H1 (cell line): ENCODE measurements around the gene ZFAND5. TPM values are rescaled to one million over a fixed set of nuclear protein-coding genes. Genes with fewer than 3 reads are reported as not detected.

Experiments used
- CTCF ChIA-PET: fragments of 300-600 bp; sonication (Branson Sonifier 250); formaldehyde crosslinking; loops from one replicate; lab custom pipeline; 2021; ENCODE audit not compliant: partially characterized antibody; lab: Charles Lee
- POLR2A ChIA-PET: fragments of 300-600 bp; sonication (Branson Sonifier 250); formaldehyde crosslinking; loops from one replicate; lab custom pipeline; 2021; ENCODE audit warnings: inconsistent platforms; ENCODE audit not compliant: partially characterized antibody; lab: Charles Lee
- DNase-seq, 2 experiments: peaks; one replicate each; pipeline versions ENCODE4 v3.0.0 to v3.0.0-alpha.2; 2010 to 2022; ENCODE audit warnings: low spot score in 2 of 2, low read depth in 1 of 2, mixed read lengths in 1 of 2
- FAIRE-seq: peaks from 2 replicates; lab custom pipeline; 2011; peaks lifted over from hg19 to GRCh38; lab: Jason Lieb, UNC
- H2AFZ ChIP-seq: 2 replicates; pipeline ENCODE4 v1.8.1; 2012; ENCODE audit warnings: low read length, inconsistent platforms
- H2AK5ac ChIP-seq: 2 replicates; pipeline ENCODE4 v1.6.1; 2013; ENCODE audit warnings: low read depth, low read length
- H2BK120ac ChIP-seq: replicated peaks from 2 replicates; pipeline ENCODE3; 2013; ENCODE audit warnings: low read depth, low read length, inconsistent platforms
- H2BK12ac ChIP-seq: 2 replicates; pipeline ENCODE4 v1.6.1; 2013; ENCODE audit warnings: low read depth, low read length
- H2BK15ac ChIP-seq: 2 replicates; pipeline ENCODE4 v1.6.1; 2013; ENCODE audit warnings: low read length
- H2BK20ac ChIP-seq: 2 replicates; pipeline ENCODE4 v1.6.1; 2013; ENCODE audit warnings: low read length
- H2BK5ac ChIP-seq: 2 replicates; pipeline ENCODE4 v1.6.1; 2013; ENCODE audit warnings: low read depth, low read length
- H3K14ac ChIP-seq: 2 replicates; pipeline ENCODE4 v1.6.1; 2013; ENCODE audit warnings: inconsistent platforms; ENCODE audit not compliant: insufficient read length
- H3K18ac ChIP-seq: 2 replicates; pipeline ENCODE4 v1.6.1; 2013; ENCODE audit warnings: low read length; ENCODE audit errors: extremely low read depth
- H3K23ac ChIP-seq: 2 replicates; pipeline ENCODE4 v1.6.1; 2013; ENCODE audit warnings: inconsistent platforms; ENCODE audit not compliant: insufficient read length
- H3K23me2 ChIP-seq: 2 replicates; pipeline ENCODE4 v1.6.1; 2013; ENCODE audit warnings: low read depth, low read length
- H3K27ac ChIP-seq: 2 replicates; pipeline ENCODE4 v1.6.1; 2011; ENCODE audit warnings: low read depth, low read length, inconsistent platforms
- H3K27me3 ChIP-seq, 4 experiments: replicated peaks in 1 of 4; 1 replicate in 1 of 4; 2 replicates in 3 of 4; pipeline versions ENCODE4 v1.6.1 to v1.8.1; 2011 to 2013; ENCODE audit warnings: low read length in 3 of 4, mild to moderate bottlenecking in 3 of 4, inconsistent platforms in 2 of 4, mixed read lengths in 2 of 4, moderate library complexity in 1 of 4; ENCODE audit not compliant: control insufficient read depth in 3 of 4, insufficient read depth in 3 of 4; ENCODE audit errors: extremely low read depth in 1 of 4
- H3K36me3 ChIP-seq, 4 experiments: 2 replicates each; pipeline versions ENCODE4 v1.6.1 to v1.8.1; 2011 to 2013; ENCODE audit warnings: mild to moderate bottlenecking in 4 of 4, low read length in 3 of 4, moderate library complexity in 2 of 4, control low read depth in 1 of 4, inconsistent platforms in 1 of 4; ENCODE audit not compliant: insufficient read depth in 4 of 4, control insufficient read depth in 2 of 4
- H3K4ac ChIP-seq: replicated peaks from 2 replicates; pipeline ENCODE3; 2013; ENCODE audit warnings: low read length, low read depth, mixed read lengths, inconsistent platforms; ENCODE audit not compliant: insufficient read length
- H3K4me1 ChIP-seq, 4 experiments: replicated peaks in 1 of 4; 1 replicate in 1 of 4; 2 replicates in 3 of 4; pipeline versions ENCODE4 v1.6.1 to v1.8.1; 2011 to 2013; ENCODE audit warnings: low read length in 3 of 4, inconsistent platforms in 2 of 4, mixed read lengths in 1 of 4; ENCODE audit not compliant: insufficient read depth in 4 of 4, control insufficient read depth in 3 of 4
- H3K4me2 ChIP-seq, 2 experiments: 2 replicates each; pipeline versions ENCODE4 v1.6.1 to v1.8.1; 2011 to 2013; ENCODE audit warnings: low read depth in 2 of 2, low read length in 2 of 2, control low read depth in 1 of 2, inconsistent platforms in 1 of 2, mild to moderate bottlenecking in 1 of 2; ENCODE audit not compliant: insufficient read depth in 1 of 2
- H3K4me3 ChIP-seq, 4 experiments: fragments of 200-600, 300-600 bp in 1 of 4; sonication (generic), shearing (Covaris generic), sonication (Bioruptor Twin) in 1 of 4; 2 replicates each; pipeline versions ENCODE4 v1.5.1 to v1.8.1; 2011 to 2016; ENCODE audit warnings: low read length in 4 of 4, low read depth in 3 of 4, control low read depth in 2 of 4, inconsistent platforms in 2 of 4, mild to moderate bottlenecking in 2 of 4, mixed read lengths in 1 of 4, moderate library complexity in 1 of 4; ENCODE audit not compliant: insufficient read depth in 2 of 4; ENCODE audit errors: extremely low read depth in 1 of 4
- H3K56ac ChIP-seq: replicated peaks from 2 replicates; pipeline ENCODE3; 2013; ENCODE audit warnings: low read depth, mild to moderate bottlenecking, mixed read lengths, low read length, inconsistent platforms; ENCODE audit not compliant: insufficient read length
- H3K79me1 ChIP-seq: 2 replicates; pipeline ENCODE4 v1.6.1; 2013; ENCODE audit warnings: low read depth, low read length, control low read depth
- H3K79me2 ChIP-seq, 2 experiments: 2 replicates each; pipeline versions ENCODE4 v1.6.1 to v1.8.1; 2012 to 2013; ENCODE audit warnings: low read length in 2 of 2, mild to moderate bottlenecking in 2 of 2, inconsistent platforms in 1 of 2; ENCODE audit not compliant: insufficient read depth in 2 of 2, control insufficient read depth in 1 of 2
- H3K9ac ChIP-seq, 4 experiments: replicated peaks in 1 of 4; 1 replicate in 1 of 4; 2 replicates in 3 of 4; pipeline versions ENCODE4 v1.6.1 to v1.8.1; 2011 to 2013; ENCODE audit warnings: low read depth in 3 of 4, low read length in 3 of 4, control low read depth in 2 of 4, mild to moderate bottlenecking in 2 of 4, moderate library complexity in 2 of 4, inconsistent platforms in 1 of 4; ENCODE audit errors: extremely low read depth in 1 of 4
- H3K9me3 ChIP-seq, 2 experiments: 2 replicates each; pipeline versions ENCODE4 v1.6.1 to v1.8.1; 2012 to 2013; ENCODE audit warnings: mild to moderate bottlenecking in 2 of 2, moderate library complexity in 2 of 2, control low read depth in 1 of 2, inconsistent platforms in 1 of 2, low read depth in 1 of 2, low read length in 1 of 2, mixed read lengths in 1 of 2; ENCODE audit not compliant: insufficient read depth in 2 of 2
- H4K20me1 ChIP-seq, 2 experiments: replicated peaks in 1 of 2; 2 replicates each; pipeline versions ENCODE3 to v1.8.1; 2011 to 2013; ENCODE audit warnings: inconsistent platforms in 2 of 2, low read length in 2 of 2, mild to moderate bottlenecking in 1 of 2; ENCODE audit not compliant: insufficient read depth in 2 of 2, control insufficient read depth in 1 of 2
- H4K5ac ChIP-seq: 2 replicates; pipeline ENCODE4 v1.6.1; 2013; ENCODE audit warnings: low read length, low read depth, mixed read lengths, inconsistent platforms; ENCODE audit not compliant: insufficient read length
- H4K8ac ChIP-seq: 2 replicates; pipeline ENCODE4 v1.8.0; 2013; ENCODE audit warnings: mild to moderate bottlenecking, moderate library complexity, low read length, inconsistent platforms; ENCODE audit not compliant: insufficient read depth; ENCODE audit errors: extremely low read depth
- H4K91ac ChIP-seq: replicated peaks from 2 replicates; pipeline ENCODE3; 2013; ENCODE audit warnings: low read length, mixed read lengths, inconsistent platforms; ENCODE audit not compliant: insufficient read length
- BACH1 ChIP-seq: IDR thresholded peaks from 2 replicates; pipeline ENCODE4 v1.6.1; 2012; ENCODE audit warnings: low read length, improper control_type of control experiment
- CTCF ChIP-seq, 3 experiments: IDR thresholded peaks; 1 replicate in 2 of 3; 2 replicates in 1 of 3; pipeline versions ENCODE4 v1.5.1 to v1.6.1; 2011; ENCODE audit warnings: low read length in 3 of 3, mild to moderate bottlenecking in 3 of 3, inconsistent platforms in 2 of 3, low read depth in 1 of 3, moderate library complexity in 1 of 3; ENCODE audit not compliant: insufficient read depth in 1 of 3; ENCODE audit errors: control extremely low read depth in 1 of 3
- E2F6 ChIP-seq: IDR thresholded peaks from 2 replicates; pipeline ENCODE4 v1.6.1; 2012; ENCODE audit warnings: inconsistent platforms
- KDM4A ChIP-seq: IDR thresholded peaks from one replicate; pipeline ENCODE4 v1.7.1; 2012; ENCODE audit warnings: low read depth, mild to moderate bottlenecking, moderate library complexity, low read length, inconsistent platforms; ENCODE audit not compliant: severe bottlenecking
- POLR2A ChIP-seq, 2 experiments: IDR thresholded peaks; 1 replicate in 1 of 2; 2 replicates in 1 of 2; pipeline ENCODE4 v1.6.1; 2011; ENCODE audit warnings: low read depth in 2 of 2, low read length in 2 of 2, mild to moderate bottlenecking in 2 of 2; ENCODE audit errors: control extremely low read depth in 1 of 2
- RNF2 ChIP-seq: fragments of 200-900, 300-1000 bp; sonication (generic); IDR thresholded peaks from 2 replicates; pipeline ENCODE4 v1.7.1; 2016; ENCODE audit warnings: borderline replicate concordance, low read depth, mild to moderate bottlenecking, antibody characterized with exemption, low read length; ENCODE audit not compliant: poor library complexity, severe bottlenecking; ENCODE audit errors: missing control alignments
- RXRA ChIP-seq: IDR thresholded peaks from 2 replicates; pipeline ENCODE4 v1.6.1; 2011; ENCODE audit warnings: low read depth, mild to moderate bottlenecking, low read length, moderate library complexity; ENCODE audit not compliant: insufficient read depth
- SIRT6 ChIP-seq: IDR thresholded peaks from one replicate; pipeline ENCODE4 v1.7.1; 2012; ENCODE audit warnings: low read length, inconsistent platforms
- SIX5 ChIP-seq: IDR thresholded peaks from 2 replicates; pipeline ENCODE4 v1.6.1; 2011; ENCODE audit warnings: mild to moderate bottlenecking, low read depth, low read length
- TAF7 ChIP-seq: optimal IDR thresholded peaks from 2 replicates; pipeline ENCODE3; 2011; ENCODE audit warnings: low read depth, mild to moderate bottlenecking, inconsistent platforms, low read length, moderate library complexity, borderline replicate concordance
- WGBS, 2 experiments: shearing (Covaris generic) in 1 of 2; methylation state at CpG; one replicate each; pipeline versions ENCODE4 v1.1.6 to v1.1.7; 2013 to 2015; ENCODE audit warnings: low lambda C conversion rate in 2 of 2, mixed read lengths in 2 of 2, inconsistent platforms in 1 of 2, low coverage in 1 of 2, missing lambda C conversion rate in 1 of 2; ENCODE audit not compliant: insufficient replicate concordance in 2 of 2, insufficient coverage in 1 of 2, insufficient read length in 1 of 2; ENCODE audit errors: extremely low coverage in 1 of 2, missing lambda C conversion rate in 1 of 2; 5-methylcytosine and 5-hydroxymethylcytosine counted together
- polyA plus RNA-seq, 7 experiments: library from polyadenylated mRNA; depleted of rRNA in 3 of 7; stranded (reverse) in 5 of 7; unstranded in 2 of 7; fragments of >200 nt in 5 of 7; fragments of 200-250 nt in 2 of 7; gene quantifications; 1 replicate in 5 of 7; 2 replicates in 1 of 7; 4 replicates in 1 of 7; pipeline versions ENCODE4 v1.2.1 to v1.2.3, GENCODE V29; 2011 to 2013; ENCODE audit warnings: missing spikeins in 2 of 7, mixed read lengths in 2 of 7
- total RNA-seq: library from RNA; stranded (reverse); fragmentation: NEBNext Ultra II Directional; extraction: Animal tissue kit (Norgen Biotek cat#: 25700); gene quantifications from 2 replicates; pipeline ENCODE4 v1.2.1, GENCODE V29; 2021

ZFAND5 gene
- total and polyA plus RNA-seq, 2 of the 8 experiments (the other 6 are each of a cell fraction or from before 2014, with no cell fraction given), result 76.7 to 225 TPM

- ChIA-PET CTCF (interaction anchor here (0.6 kb wide), 2 partner anchors 126 to 142 kb away, joined by 3 read pairs; no protein-coding TSS in a partner anchor), POLR2A (interaction anchor here (0.6 kb wide), 1 partner anchor 9 kb away, joined by 3 read pairs; no protein-coding TSS in a partner anchor)
- H2AK5ac ChIP-seq, result no peak overlapping the region
- no peak overlapping the region for H3K4me3 ChIP-seq
- H3K36me3 ChIP-seq, result no peaks in the 10 kb centered on the region
- H3K56ac ChIP-seq, result no peak overlapping the region
- no peaks in the 10 kb centered on the region for H4K20me1 ChIP-seq
- H4K5ac ChIP-seq, result no peak overlapping the region
- H3K79me1 ChIP-seq, result no peaks in the 10 kb centered on the region
- H2BK12ac ChIP-seq, result no peak overlapping the region
- H3K4me2 ChIP-seq, result no peak overlapping the region
- 87% methylated on average over 1 of the region's 1 CpG; no CpG with 5 or more reads in 1 of the 2 experiments for WGBS, 2 experiments
- FAIRE-seq, result no peak
- no peak overlapping the region for H2BK15ac ChIP-seq
- no peak overlapping the region for H4K91ac ChIP-seq
- H3K4ac ChIP-seq, result peak overlapping the region; percentile 53
- H3K9ac ChIP-seq, result no peak overlapping the region
- no peaks in the 10 kb centered on the region for H3K4me1 ChIP-seq
- peaks cover 0 to 3% of the 10 kb centered on the region in 2 experiments; a peak in 1 of 4 replicates for H3K9me3 ChIP-seq
- no peak for DNase-seq
- H3K27ac ChIP-seq, result no peak overlapping the region
- H4K8ac ChIP-seq, result no peak overlapping the region
- no peak overlapping the region for H2BK120ac ChIP-seq
- H2BK5ac ChIP-seq, result no peak overlapping the region
- H3K23ac ChIP-seq, result no peak overlapping the region
- TF ChIP-seq KDM4A, result no peak
- TF ChIP-seq TAF7, result no peak
- no peak for TF ChIP-seq CTCF (IDR thresholded peaks at IDR 0.05; ENCODE audit: control extremely low read depth in 1 of 3, insufficient read depth in 1 of 3, low read depth in 1 of 3, low read length in 3 of 3)
- no peak for TF ChIP-seq SIRT6
- TF ChIP-seq BACH1, result no peak
- no peak for TF ChIP-seq RXRA
- TF ChIP-seq E2F6, result no peak
- TF ChIP-seq RNF2, result no peak
- TF ChIP-seq SIX5, result no peak
- no peak for TF ChIP-seq POLR2A (IDR thresholded peaks at IDR 0.05; ENCODE audit: control extremely low read depth in 1 of 2, low read depth in 2 of 2, low read length in 2 of 2)
- H2AFZ ChIP-seq, result no peak overlapping the region
- no peaks in the 10 kb centered on the region for H3K79me2 ChIP-seq
- no peak overlapping the region for H3K14ac ChIP-seq
- no peaks in the 10 kb centered on the region for H3K23me2 ChIP-seq
- H3K18ac ChIP-seq, result no peak overlapping the region
- H2BK20ac ChIP-seq, result no peak overlapping the region
- no peaks in the 10 kb centered on the region for H3K27me3 ChIP-seq
These were observed 21.2 kb upstream of the ZFAND5 start for GRCh38 chr9:72386186-72386585.
